Esophagus muscularis mucosa (tissue), 4 donors: Measurements from ENCODE around the gene FAM120B. TPM values are rescaled to one million over a fixed set of nuclear protein-coding genes. Genes with fewer than 3 reads are reported as not detected.

Experiments used
- DNase-seq: peaks from one replicate; pipeline ENCODE4 v3.0.0-alpha.2; 2017; ENCODE audit errors: extremely low spot score
- H3K27ac ChIP-seq, 4 donors: fragments of 200-600 bp; sonication (generic); replicated peaks in 1 of 4; 1 replicate in 3 of 4; 2 replicates in 1 of 4; pipeline ENCODE4 v1.5.1; 2016 to 2019; ENCODE audit warnings: mild to moderate bottlenecking in 1 of 4
- H3K27me3 ChIP-seq, 4 donors: fragments of 200-600 bp; sonication (generic); one replicate each; pipeline versions ENCODE4 v1.5.1 to v1.6.0; 2016 to 2019
- H3K36me3 ChIP-seq, 4 donors: fragments of 200-600 bp; sonication (generic); one replicate each; pipeline ENCODE4 v1.5.1; 2016 to 2019
- H3K4me1 ChIP-seq, 4 donors: fragments of 200-600 bp; sonication (generic); one replicate each; pipeline ENCODE4 v1.5.1; 2016 to 2019
- H3K4me3 ChIP-seq, 4 donors: fragments of 200-600 bp; sonication (generic); 1 replicate in 2 of 4; 2 replicates in 2 of 4; pipeline ENCODE4 v1.5.1; 2016 to 2019; ENCODE audit warnings: mild to moderate bottlenecking in 4 of 4, moderate library complexity in 1 of 4
- H3K9me3 ChIP-seq, 4 donors: fragments of 200-600 bp; sonication (generic); 1 replicate in 3 of 4; 2 replicates in 1 of 4; pipeline ENCODE4 v1.5.1; 2016 to 2019
- CTCF ChIP-seq, 3 experiments: fragments of 200-600 bp in 2 of 3; fragments of 450-650 bp in 1 of 3; sonication (generic) in 2 of 3; IDR thresholded peaks; one replicate each; pipeline ENCODE4 v1.5.1; 2017 to 2019; ENCODE audit warnings: antibody characterized with exemption in 3 of 3, mild to moderate bottlenecking in 2 of 3, moderate library complexity in 1 of 3
- EP300 ChIP-seq: sonication (generic); formaldehyde crosslinking; IDR thresholded peaks from one replicate; pipeline ENCODE4 v1.6.1; 2017; ENCODE audit warnings: antibody characterized with exemption
- POLR2A ChIP-seq: fragments of 450-650 bp; IDR thresholded peaks from one replicate; pipeline ENCODE4 v1.6.1; 2017; ENCODE audit warnings: antibody characterized with exemption, moderate library complexity, mild to moderate bottlenecking, low read depth
- POLR2AphosphoS5 ChIP-seq, 2 donors: sonication (generic); formaldehyde crosslinking; IDR thresholded peaks; one replicate each; pipeline ENCODE4 v1.6.1; 2017; ENCODE audit warnings: antibody characterized with exemption in 2 of 2
- WGBS: methylation state at CpG from one replicate; pipeline ENCODE4 v1.1.5; 2018; 5-methylcytosine and 5-hydroxymethylcytosine counted together
- intact Hi-C: fragments of 100-400 bp; cut with DNase I; formaldehyde crosslinking; loops from one replicate; pipeline ENCODE4 v1.15.1; 2023
- total RNA-seq, 4 donors: library from RNA; depleted of rRNA; stranded (reverse); fragments of >200 nt; gene quantifications; one replicate each; pipeline versions ENCODE4 v1.1.0 to v1.2.1, GENCODE V29; 2016

FAM120B gene
- total RNA-seq, 4 donors from 2014 or later = 28.1 to 49.0 (median 33.7) TPM

GRCh38 chr6:170357812-170358211 lies 51.3 kb downstream of the FAM120B start:
- no peaks in the 10 kb centered on the region for H3K9me3 ChIP-seq
- H3K27ac ChIP-seq = no peak overlapping the region
- H3K4me1 ChIP-seq = peaks cover 0 to 16% (median 8%) of the 10 kb centered on the region in 4 donors
- H3K36me3 ChIP-seq = peaks cover 11 to 68% (median 40%) of the 10 kb centered on the region in 4 donors
- WGBS = 95% methylated on average over 5 of the region's 5 CpGs
- H3K27me3 ChIP-seq = no peaks in the 10 kb centered on the region
- DNase-seq = no peak
- H3K4me3 ChIP-seq = no peak overlapping the region
- intact Hi-C loops = no loop called here
- TF ChIP-seq CTCF (IDR thresholded peaks at IDR 0.05) (no peak), EP300 (no peak), POLR2A (no peak), POLR2AphosphoS5 (IDR thresholded peaks at IDR 0.05) (no peak)

GRCh38 chr6:170358496-170358895 lies 51.9 kb downstream of the FAM120B start:
- no peaks in the 10 kb centered on the region for H3K9me3 ChIP-seq
- no peak for DNase-seq
- intact Hi-C loops = no loop called here
- H3K4me3 ChIP-seq = no peak overlapping the region
- no CpG with 5 or more reads among the region's 6 CpGs for WGBS
- peaks cover 17 to 75% (median 45%) of the 10 kb centered on the region in 4 donors for H3K36me3 ChIP-seq
- no peaks in the 10 kb centered on the region for H3K27me3 ChIP-seq
- no peak overlapping the region for H3K27ac ChIP-seq
- H3K4me1 ChIP-seq = peaks cover 0 to 16% (median 8%) of the 10 kb centered on the region in 4 donors
- TF ChIP-seq POLR2AphosphoS5 (IDR thresholded peaks at IDR 0.05) = no peak
- TF ChIP-seq EP300 = no peak
- no peak for TF ChIP-seq CTCF (IDR thresholded peaks at IDR 0.05)
- TF ChIP-seq POLR2A = no peak

- Histone ChIP-seq H3K9me3 (no peaks in the 10 kb centered on the region), H3K36me3 (peaks cover 20 to 93% (median 57%) of the 10 kb centered on the region in 4 donors), H3K27me3 (no peaks in the 10 kb centered on the region), H3K4me3 (no peak overlapping the region), H3K4me1 (peaks cover 3 to 16% (median 8%) of the 10 kb centered on the region in 4 donors), H3K27ac (peak overlapping the region in 1 of 4 donors; percentile 1)
- intact Hi-C loops = no loop called here
- 63% methylated on average over 5 of the region's 5 CpGs for WGBS
- DNase-seq = no peak
- TF ChIP-seq EP300 (no peak), CTCF (IDR thresholded peaks at IDR 0.05) (no peak), POLR2A (no peak), POLR2AphosphoS5 (IDR thresholded peaks at IDR 0.05) (no peak)
Observed at GRCh38 chr6:170360476-170360875, 53.9 kb downstream of the FAM120B start.

GRCh38 chr6:170361335-170361734 lies 54.8 kb downstream of the FAM120B start:
- intact Hi-C loops = no loop called here
- Histone ChIP-seq H3K36me3 (peaks cover 20 to 96% (median 57%) of the 10 kb centered on the region in 4 donors), H3K9me3 (no peaks in the 10 kb centered on the region), H3K4me1 (peaks cover 4 to 16% (median 9%) of the 10 kb centered on the region in 4 donors), H3K27ac (no peak overlapping the region), H3K27me3 (no peaks in the 10 kb centered on the region), H3K4me3 (no peak overlapping the region)
- 97% methylated on average over 3 of the region's 3 CpGs for whole genome bisulfite sequencing
- TF ChIP-seq POLR2A (no peak), CTCF (IDR thresholded peaks at IDR 0.05) (no peak), POLR2AphosphoS5 (IDR thresholded peaks at IDR 0.05) (no peak), EP300 (no peak)
- DNase-seq = no peak

- intact Hi-C loops = no loop called here
- Histone ChIP-seq H3K36me3 (peaks cover 20 to 92% (median 57%) of the 10 kb centered on the region in 4 donors), H3K4me3 (no peak overlapping the region), H3K4me1 (peaks cover 4 to 16% (median 12%) of the 10 kb centered on the region in 4 donors), H3K27ac (no peak overlapping the region), H3K27me3 (no peaks in the 10 kb centered on the region), H3K9me3 (no peaks in the 10 kb centered on the region)
- no peak for DNase-seq
- 100% methylated on average over 1 of the region's 1 CpG for WGBS
- no peak for TF ChIP-seq POLR2AphosphoS5 (IDR thresholded peaks at IDR 0.05)
- no peak for TF ChIP-seq POLR2A
- no peak for TF ChIP-seq CTCF (IDR thresholded peaks at IDR 0.05)
- TF ChIP-seq EP300 = no peak
Observed at GRCh38 chr6:170362121-170362520, 55.6 kb downstream of the FAM120B start.
